ENCODE measurements around the gene NKPD1.
A peak's percentile ranks its signal among the peaks of the same experiment; 100 is the strongest.

Gene NKPD1

DNA sequence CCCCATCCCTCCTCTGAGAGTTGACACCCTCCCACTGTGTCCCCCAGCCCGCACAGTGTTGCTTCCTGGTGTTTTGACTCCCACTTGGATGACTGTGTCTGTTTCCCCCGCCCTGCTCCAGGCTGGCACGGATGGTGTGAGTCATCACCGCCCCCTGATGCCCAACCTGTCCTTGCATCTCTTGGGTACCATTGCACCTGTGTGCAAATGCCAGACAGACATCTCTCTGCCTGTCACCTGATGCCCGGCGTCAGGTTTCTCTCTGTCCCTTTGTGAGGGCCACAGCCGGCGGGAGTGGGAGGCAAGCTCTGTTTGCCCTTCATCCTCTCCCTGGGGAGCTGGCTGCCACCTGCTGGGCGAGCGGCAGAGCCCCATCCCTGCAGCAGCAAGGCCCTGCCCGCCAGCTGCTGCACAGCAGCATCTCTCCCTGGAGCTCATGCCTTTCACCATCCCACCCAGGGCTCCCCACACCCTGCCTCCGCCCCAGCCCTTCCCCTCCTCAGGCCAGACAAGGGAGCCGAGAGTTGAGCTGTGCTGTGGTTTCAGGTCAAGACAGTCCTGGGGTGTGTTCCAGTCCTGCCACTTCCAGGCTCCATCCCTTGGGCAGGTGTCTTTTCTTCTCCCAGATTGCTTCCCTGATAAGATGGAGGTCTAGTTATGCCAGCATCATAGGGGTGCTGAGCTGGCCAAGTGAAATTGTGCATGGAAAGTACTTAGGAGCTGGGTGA is 29.7 kb downstream of the NKPD1 start:
- H3K79me1 ChIP-seq (replicated peaks; ENCODE audit: low read length, poor library complexity, severe bottlenecking): peaks cover 58% of the 10 kb centered on the region
- H3K4ac ChIP-seq (ENCODE audit: low read depth in 1 of 2, low read length in 2 of 2): no peak overlapping the region
- no peak overlapping the region for H3K9ac ChIP-seq (ENCODE audit: low read length)
- H3K27me3 ChIP-seq (ENCODE audit: control insufficient read depth in 1 of 2, insufficient read depth in 1 of 2, low read length in 2 of 2): no peaks in the 10 kb centered on the region
- H3K4me1 ChIP-seq (ENCODE audit: control insufficient read depth, insufficient read depth, low read depth, low read length): peaks cover 19% of the 10 kb centered on the region
- H2AK5ac ChIP-seq (ENCODE audit: low read length, severe bottlenecking): no peak overlapping the region
- no peak overlapping the region for H3K14ac ChIP-seq (ENCODE audit: low read length in 2 of 2)
- peak; percentile 18 for DNase-seq
- H3K18ac ChIP-seq (ENCODE audit: low read depth in 1 of 2, low read length in 2 of 2): no peak overlapping the region
- WGBS: 70% methylated on average over 12 of the region's 13 CpGs
- no peak overlapping the region for H4K91ac ChIP-seq (ENCODE audit: low read length)
- no peaks in the 10 kb centered on the region for H3K9me3 ChIP-seq (ENCODE audit: control insufficient read depth, low read length)
- H2BK15ac ChIP-seq (ENCODE audit: low read depth, poor library complexity, severe bottlenecking): no peak overlapping the region
- no peak overlapping the region for H2BK120ac ChIP-seq (ENCODE audit: low read depth, low read length)
- H2AFZ ChIP-seq (ENCODE audit: low read depth, low read length): no peak overlapping the region
- H3K4me3 ChIP-seq (ENCODE audit: insufficient read depth in 1 of 2, low read depth in 1 of 2, low read length in 2 of 2): no peak overlapping the region
- no peak overlapping the region for H3K27ac ChIP-seq (ENCODE audit: low read length, poor library complexity, severe bottlenecking)
- peaks cover 0 to 29% of the 10 kb centered on the region in 2 experiments for H3K36me3 ChIP-seq (ENCODE audit: control insufficient read depth in 1 of 2, insufficient read depth in 2 of 2, low read depth in 1 of 2, low read length in 2 of 2)
- H2BK12ac ChIP-seq (ENCODE audit: low read length in 2 of 2): no peak overlapping the region
- H4K8ac ChIP-seq (ENCODE audit: low read length): no peak overlapping the region
- H3K4me2 ChIP-seq (ENCODE audit: low read length, poor library complexity, severe bottlenecking): no peak overlapping the region
- no peak overlapping the region for H2BK5ac ChIP-seq (ENCODE audit: low read depth, low read length, poor library complexity, severe bottlenecking)
- no peak overlapping the region for H3K23ac ChIP-seq (ENCODE audit: low read length in 2 of 2)

DNA sequence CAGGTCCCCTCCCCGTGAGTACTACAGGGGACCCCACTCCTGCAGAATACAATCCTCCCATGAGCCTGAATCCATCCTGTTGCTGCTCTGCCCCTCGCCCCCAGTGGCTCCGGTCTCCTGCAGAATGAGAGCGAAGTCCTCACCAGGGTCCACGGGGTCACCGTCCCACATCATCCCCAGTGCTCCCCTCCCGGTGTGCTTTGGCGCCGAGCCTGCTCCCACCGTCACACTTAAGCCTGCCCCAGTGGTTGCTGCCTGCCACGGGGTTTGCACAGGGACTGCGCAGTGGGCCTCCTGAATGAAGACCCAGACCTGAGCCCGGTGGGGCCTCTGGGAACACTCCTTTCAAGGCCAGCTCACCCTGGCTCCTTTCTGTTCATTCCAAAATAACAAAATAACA is 30.5 kb downstream of the NKPD1 start:
- Histone ChIP-seq H3K36me3 (ENCODE audit: control insufficient read depth in 1 of 2, insufficient read depth in 2 of 2, low read depth in 1 of 2, low read length in 2 of 2) (peaks cover 0 to 26% of the 10 kb centered on the region in 2 experiments), H3K4me2 (ENCODE audit: low read length, poor library complexity, severe bottlenecking) (no peak overlapping the region), H2BK15ac (ENCODE audit: low read depth, poor library complexity, severe bottlenecking) (no peak overlapping the region), H2BK12ac (ENCODE audit: low read length in 2 of 2) (no peak overlapping the region), H2AFZ (ENCODE audit: low read depth, low read length) (no peak overlapping the region), H3K27me3 (ENCODE audit: control insufficient read depth in 1 of 2, insufficient read depth in 1 of 2, low read length in 2 of 2) (no peaks in the 10 kb centered on the region), H3K4ac (ENCODE audit: low read depth in 1 of 2, low read length in 2 of 2) (no peak overlapping the region), H2BK5ac (ENCODE audit: low read depth, low read length, poor library complexity, severe bottlenecking) (no peak overlapping the region), H3K4me3 (ENCODE audit: insufficient read depth in 1 of 2, low read depth in 1 of 2, low read length in 2 of 2) (no peak overlapping the region), H4K8ac (ENCODE audit: low read length) (no peak overlapping the region), H3K18ac (ENCODE audit: low read depth in 1 of 2, low read length in 2 of 2) (no peak overlapping the region), H3K9ac (ENCODE audit: low read length) (no peak overlapping the region), H3K23ac (ENCODE audit: low read length in 2 of 2) (no peak overlapping the region), H3K79me1 (replicated peaks; ENCODE audit: low read length, poor library complexity, severe bottlenecking) (peaks cover 62% of the 10 kb centered on the region), H2AK5ac (ENCODE audit: low read length, severe bottlenecking) (no peak overlapping the region), H3K9me3 (ENCODE audit: control insufficient read depth, low read length) (no peaks in the 10 kb centered on the region), H3K14ac (ENCODE audit: low read length in 2 of 2) (no peak overlapping the region), H3K4me1 (ENCODE audit: control insufficient read depth, insufficient read depth, low read depth, low read length) (peaks cover 22% of the 10 kb centered on the region), H2BK120ac (ENCODE audit: low read depth, low read length) (no peak overlapping the region), H4K91ac (ENCODE audit: low read length) (no peak overlapping the region), H3K27ac (ENCODE audit: low read length, poor library complexity, severe bottlenecking) (no peak overlapping the region)
- WGBS: 95% methylated on average over 13 of the region's 13 CpGs
- DNase-seq: no peak

DNA sequence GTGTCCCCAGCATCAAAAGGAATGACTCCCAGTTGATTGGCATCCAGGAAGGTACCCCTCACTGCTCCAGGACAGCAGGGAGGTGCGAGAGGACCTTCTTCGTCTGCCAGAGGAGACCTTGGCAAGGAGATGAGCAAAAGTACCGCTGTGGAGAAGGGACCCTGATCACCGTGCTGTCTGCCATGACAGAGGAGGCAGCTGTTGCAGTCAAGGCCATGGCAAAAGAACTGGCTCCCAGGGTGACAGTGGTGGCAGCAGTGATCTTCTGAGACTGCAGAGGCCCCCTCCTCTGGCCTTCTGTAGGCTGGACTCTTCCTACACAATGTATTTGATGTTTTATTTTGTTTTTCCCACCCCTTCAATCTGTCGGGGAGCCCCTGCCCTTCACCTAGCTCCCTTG is 32.0 kb downstream of the NKPD1 start:
- Histone ChIP-seq H3K18ac (ENCODE audit: low read depth in 1 of 2, low read length in 2 of 2) (no peak overlapping the region), H2AFZ (ENCODE audit: low read depth, low read length) (no peak overlapping the region), H3K23ac (ENCODE audit: low read length in 2 of 2) (no peak overlapping the region), H3K4me1 (ENCODE audit: control insufficient read depth, insufficient read depth, low read depth, low read length) (peaks cover 22% of the 10 kb centered on the region), H3K4me3 (ENCODE audit: insufficient read depth in 1 of 2, low read depth in 1 of 2, low read length in 2 of 2) (no peak overlapping the region), H3K4me2 (ENCODE audit: low read length, poor library complexity, severe bottlenecking) (no peak overlapping the region), H2BK120ac (ENCODE audit: low read depth, low read length) (no peak overlapping the region), H4K91ac (ENCODE audit: low read length) (no peak overlapping the region), H4K8ac (ENCODE audit: low read length) (no peak overlapping the region), H2BK15ac (ENCODE audit: low read depth, poor library complexity, severe bottlenecking) (no peak overlapping the region), H3K4ac (ENCODE audit: low read depth in 1 of 2, low read length in 2 of 2) (no peak overlapping the region), H3K27me3 (ENCODE audit: control insufficient read depth in 1 of 2, insufficient read depth in 1 of 2, low read length in 2 of 2) (no peaks in the 10 kb centered on the region), H3K36me3 (ENCODE audit: control insufficient read depth in 1 of 2, insufficient read depth in 2 of 2, low read depth in 1 of 2, low read length in 2 of 2) (peaks cover 0 to 21% of the 10 kb centered on the region in 2 experiments), H3K14ac (ENCODE audit: low read length in 2 of 2) (no peak overlapping the region), H3K9me3 (ENCODE audit: control insufficient read depth, low read length) (no peaks in the 10 kb centered on the region), H2BK5ac (ENCODE audit: low read depth, low read length, poor library complexity, severe bottlenecking) (no peak overlapping the region), H2AK5ac (ENCODE audit: low read length, severe bottlenecking) (no peak overlapping the region), H2BK12ac (ENCODE audit: low read length in 2 of 2) (no peak overlapping the region), H3K9ac (ENCODE audit: low read length) (no peak overlapping the region), H3K79me1 (replicated peaks; ENCODE audit: low read length, poor library complexity, severe bottlenecking) (peaks cover 59% of the 10 kb centered on the region), H3K27ac (ENCODE audit: low read length, poor library complexity, severe bottlenecking) (no peak overlapping the region)
- DNase-seq: no peak
- 97% methylated on average over 5 of the region's 5 CpGs for WGBS

DNA sequence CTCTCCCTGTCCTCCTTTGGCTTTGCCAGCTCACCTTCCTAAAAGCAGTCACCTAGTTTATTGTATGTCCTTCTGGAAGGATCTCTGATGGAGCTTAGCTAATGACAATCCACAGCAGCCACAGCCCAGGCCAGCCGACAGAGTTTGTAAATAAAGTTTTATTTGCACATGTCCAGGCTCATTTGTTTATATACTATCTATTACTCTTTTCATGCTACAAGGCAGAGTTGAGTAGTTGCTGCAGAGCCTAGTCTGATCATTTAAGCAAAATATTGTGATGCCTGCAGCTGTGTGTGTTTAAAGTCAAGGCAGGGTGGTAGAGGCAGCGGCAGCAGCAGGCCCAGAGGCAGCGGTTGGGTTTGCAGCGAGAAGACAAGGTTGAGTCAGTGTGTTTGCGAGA is 32.6 kb downstream of the NKPD1 start:
- no peak overlapping the region for H2BK15ac ChIP-seq (ENCODE audit: low read depth, poor library complexity, severe bottlenecking)
- H3K9me3 ChIP-seq (ENCODE audit: control insufficient read depth, low read length): no peaks in the 10 kb centered on the region
- H3K4me1 ChIP-seq (ENCODE audit: control insufficient read depth, insufficient read depth, low read depth, low read length): peaks cover 22% of the 10 kb centered on the region
- no peak for DNase-seq
- no peak overlapping the region for H3K9ac ChIP-seq (ENCODE audit: low read length)
- H3K79me1 ChIP-seq (replicated peaks; ENCODE audit: low read length, poor library complexity, severe bottlenecking): peaks cover 58% of the 10 kb centered on the region
- no peak overlapping the region for H4K91ac ChIP-seq (ENCODE audit: low read length)
- no peak overlapping the region for H2BK5ac ChIP-seq (ENCODE audit: low read depth, low read length, poor library complexity, severe bottlenecking)
- no peak overlapping the region for H3K14ac ChIP-seq (ENCODE audit: low read length in 2 of 2)
- no peak overlapping the region for H2AFZ ChIP-seq (ENCODE audit: low read depth, low read length)
- H3K36me3 ChIP-seq (ENCODE audit: control insufficient read depth in 1 of 2, insufficient read depth in 2 of 2, low read depth in 1 of 2, low read length in 2 of 2): peaks cover 0 to 23% of the 10 kb centered on the region in 2 experiments
- WGBS: 94% methylated on average over 4 of the region's 5 CpGs
- H3K18ac ChIP-seq (ENCODE audit: low read depth in 1 of 2, low read length in 2 of 2): no peak overlapping the region
- no peak overlapping the region for H2AK5ac ChIP-seq (ENCODE audit: low read length, severe bottlenecking)
- H3K4me3 ChIP-seq (ENCODE audit: insufficient read depth in 1 of 2, low read depth in 1 of 2, low read length in 2 of 2): no peak overlapping the region
- H4K8ac ChIP-seq (ENCODE audit: low read length): no peak overlapping the region
- H3K23ac ChIP-seq (ENCODE audit: low read length in 2 of 2): no peak overlapping the region
- H3K27me3 ChIP-seq (ENCODE audit: control insufficient read depth in 1 of 2, insufficient read depth in 1 of 2, low read length in 2 of 2): no peaks in the 10 kb centered on the region
- H3K27ac ChIP-seq (ENCODE audit: low read length, poor library complexity, severe bottlenecking): no peak overlapping the region
- H3K4me2 ChIP-seq (ENCODE audit: low read length, poor library complexity, severe bottlenecking): no peak overlapping the region
- H2BK120ac ChIP-seq (ENCODE audit: low read depth, low read length): no peak overlapping the region
- no peak overlapping the region for H2BK12ac ChIP-seq (ENCODE audit: low read length in 2 of 2)
- H3K4ac ChIP-seq (ENCODE audit: low read depth in 1 of 2, low read length in 2 of 2): no peak overlapping the region
